G401.6 (cell line): ENCODE data around the gene HELLS.
"Not testable (repeated sequence)": the region's sequence is repeated elsewhere in the genome, so short reads cannot be mapped to it uniquely, and the experiment has no call there.

Experiments used
- FAIRE-seq: peaks from 2 replicates; lab custom pipeline; 2012; peaks lifted over from hg19 to GRCh38; lab: Jason Lieb, UNC

Gene HELLS

DNA sequence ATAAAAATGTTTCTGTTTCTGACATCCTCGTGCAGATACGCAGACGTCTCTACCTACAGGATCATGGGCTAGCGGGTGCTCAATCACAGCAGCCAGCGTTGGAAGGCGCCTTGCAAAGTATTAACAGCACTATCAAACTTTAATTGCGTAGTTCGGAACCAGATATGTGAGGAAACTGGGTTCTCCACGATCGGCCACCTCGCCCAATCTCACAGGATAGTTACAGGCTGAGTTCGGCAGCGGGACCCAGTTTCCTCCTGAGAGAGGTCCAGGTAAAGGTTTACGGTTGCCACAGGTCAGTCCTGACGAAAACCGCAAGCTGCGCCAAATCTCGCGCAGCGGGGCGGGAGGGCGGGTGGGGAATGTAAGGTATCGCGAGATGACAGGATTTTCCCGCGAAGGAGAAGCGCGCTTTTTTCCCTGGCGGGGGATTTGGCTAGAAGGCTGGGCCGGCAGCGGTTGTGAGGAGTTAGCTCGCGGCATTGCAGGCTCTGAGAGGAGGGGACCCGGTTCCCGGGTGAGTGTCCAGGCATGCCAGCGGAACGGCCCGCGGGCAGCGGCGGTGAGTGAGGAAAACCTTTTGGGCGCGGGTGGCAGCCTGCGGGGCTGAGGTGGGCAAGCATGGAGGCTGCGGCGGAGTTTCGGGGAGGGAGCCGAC is at the start of gene HELLS:
Gene HELLS, plus strand, starts transcription at position 398 of the 658 bp plus-strand sequence. Its CDS starts 134 bp downstream, at position 532.
- FAIRE-seq: no peak

GRCh38 chr10:94496010-94496409 is 49.6 kb upstream of the HELLS start:
- FAIRE-seq: no peak

DNA sequence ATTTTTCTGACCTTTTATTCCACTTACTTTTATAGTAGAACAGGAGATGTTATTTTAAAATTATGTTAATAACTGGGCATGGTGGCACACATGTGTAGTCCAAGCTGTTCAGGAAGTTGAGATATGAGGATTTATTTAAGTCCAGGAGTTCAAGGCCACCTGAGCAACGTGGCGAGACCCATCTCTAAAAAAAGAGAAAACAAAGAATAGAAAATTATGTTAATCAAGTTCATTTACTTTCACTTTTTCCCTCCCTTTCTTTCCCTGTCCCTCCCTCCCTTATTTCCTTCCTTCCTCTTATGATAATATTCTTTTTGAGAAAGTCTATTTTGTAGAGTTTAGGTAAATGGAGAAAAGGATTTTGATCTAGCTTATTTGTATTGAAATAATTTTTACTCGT is 48.9 kb upstream of the HELLS start:
- no peak for FAIRE-seq

DNA sequence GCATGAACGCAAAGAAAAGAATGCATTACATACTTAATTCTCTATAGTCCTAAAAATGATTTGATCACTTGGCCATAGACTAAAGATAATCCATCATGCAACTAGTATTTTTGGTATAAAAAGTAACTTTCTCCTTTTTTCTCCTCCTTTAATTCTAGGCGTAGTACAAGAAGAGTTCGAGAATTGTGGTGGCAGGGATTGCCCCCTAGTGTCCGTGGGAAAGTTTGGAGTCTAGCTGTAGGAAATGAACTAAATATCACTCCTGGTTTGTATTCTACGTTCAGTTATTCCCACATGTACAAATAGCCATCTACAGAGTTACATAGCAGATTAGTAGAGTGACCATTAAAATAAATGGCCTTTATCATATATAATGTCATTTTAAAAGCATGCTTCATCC is 45.5 kb upstream of the HELLS start:
- no peak for FAIRE-seq

GRCh38 chr10:94521276-94522250 is 24.0 kb upstream of the HELLS start:
- peak; percentile 23 for FAIRE-seq

DNA sequence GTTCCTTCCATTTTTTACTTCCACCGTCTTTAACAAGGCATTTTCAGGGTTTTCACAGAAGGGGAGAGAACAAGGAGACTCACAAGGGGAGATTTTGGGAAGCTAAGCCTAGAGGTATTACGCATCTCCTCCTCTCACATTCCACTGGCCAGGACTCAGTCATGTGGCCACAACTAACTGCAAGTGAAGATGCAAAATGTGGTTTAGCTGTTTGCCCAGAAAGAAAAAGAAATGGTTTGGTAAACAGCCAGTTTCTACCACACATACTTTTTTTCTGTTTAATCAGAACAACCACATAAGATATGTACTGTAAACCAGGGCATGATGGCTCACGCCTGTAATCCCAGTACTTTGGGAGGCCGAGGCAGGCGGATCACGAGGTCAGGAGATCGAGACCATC is 21.4 kb upstream of the HELLS start:
- FAIRE-seq: no peak

DNA sequence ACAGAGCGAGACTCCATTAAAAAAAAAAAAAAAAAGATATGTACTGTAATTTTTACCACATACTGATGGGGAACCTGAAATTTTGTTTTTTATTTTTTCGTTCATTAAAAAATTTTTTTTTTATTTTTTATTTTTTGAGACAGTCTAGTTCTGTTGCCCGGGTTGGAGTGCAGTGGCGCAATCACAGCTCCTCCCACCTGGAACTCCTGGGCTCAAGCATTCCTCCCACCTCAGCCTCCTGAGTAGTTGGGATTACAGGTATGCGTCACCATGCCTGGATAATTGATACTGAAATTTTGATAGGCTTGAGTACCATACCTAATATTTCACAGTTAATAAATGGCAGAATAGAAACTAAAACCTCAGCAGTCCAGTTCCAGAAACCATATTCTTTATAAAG is 20.9 kb upstream of the HELLS start:
- FAIRE-seq: no peak

DNA sequence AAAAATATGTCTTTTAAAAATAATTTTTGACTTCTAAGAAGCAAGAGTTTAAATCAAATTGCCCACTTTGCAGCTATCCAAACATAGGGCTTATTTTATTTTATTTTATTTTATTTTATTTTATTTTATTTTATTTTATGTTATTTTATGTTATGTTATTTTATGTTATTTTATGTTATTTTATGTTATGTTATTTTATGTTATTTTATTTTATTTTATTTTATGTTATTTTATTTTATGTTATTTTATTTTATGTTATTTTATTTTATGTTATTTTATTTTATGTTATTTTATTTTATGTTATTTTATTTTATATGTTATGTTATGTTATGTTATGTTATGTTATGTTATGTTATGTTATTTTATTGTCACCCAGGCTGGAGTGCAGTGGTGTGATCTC is 14.0 kb upstream of the HELLS start:
- FAIRE-seq: peak; percentile 99

GRCh38 chr10:94533027-94533426 is 12.6 kb upstream of the HELLS start:
- peak; percentile 49 for FAIRE-seq

DNA sequence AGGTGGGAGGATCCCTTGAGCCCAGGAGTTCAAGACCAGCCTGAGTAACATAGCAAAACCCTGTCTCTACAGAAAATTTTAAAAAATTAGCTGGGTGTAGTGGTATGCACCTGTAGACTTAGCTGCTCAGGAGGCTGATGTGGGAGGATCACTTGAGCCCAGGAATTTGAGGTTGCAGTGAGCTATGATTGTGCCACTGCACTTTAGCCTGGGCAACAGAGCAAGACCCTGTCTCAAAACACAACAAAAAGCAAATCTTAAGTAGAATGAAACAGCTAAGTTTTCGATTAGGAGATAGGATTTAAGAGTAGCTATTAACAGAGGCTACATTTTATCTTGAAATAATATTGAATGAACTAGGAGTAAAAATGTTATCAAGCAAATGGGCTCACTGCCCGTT is 3.3 kb upstream of the HELLS start:
- not testable (repeated sequence) for FAIRE-seq

GRCh38 chr10:94546049-94546900 is 687 bp downstream of the HELLS start:
- no peak for FAIRE-seq

- FAIRE-seq: no peak
Observed at GRCh38 chr10:94546901-94547185, 1.3 kb downstream of the HELLS start.

GRCh38 chr10:94549221-94549620 is 3.6 kb downstream of the HELLS start:
- FAIRE-seq: no peak

GRCh38 chr10:94567714-94568307 is 22.2 kb downstream of the HELLS start:
- FAIRE-seq: not testable (repeated sequence)

GRCh38 chr10:94571081-94571480 is 25.5 kb downstream of the HELLS start:
- peak; percentile 34 for FAIRE-seq

GRCh38 chr10:94571528-94571927 is 25.9 kb downstream of the HELLS start:
- FAIRE-seq: peak; percentile 31

- FAIRE-seq: no peak
Observed at GRCh38 chr10:94578790-94579189, 33.2 kb downstream of the HELLS start.

DNA sequence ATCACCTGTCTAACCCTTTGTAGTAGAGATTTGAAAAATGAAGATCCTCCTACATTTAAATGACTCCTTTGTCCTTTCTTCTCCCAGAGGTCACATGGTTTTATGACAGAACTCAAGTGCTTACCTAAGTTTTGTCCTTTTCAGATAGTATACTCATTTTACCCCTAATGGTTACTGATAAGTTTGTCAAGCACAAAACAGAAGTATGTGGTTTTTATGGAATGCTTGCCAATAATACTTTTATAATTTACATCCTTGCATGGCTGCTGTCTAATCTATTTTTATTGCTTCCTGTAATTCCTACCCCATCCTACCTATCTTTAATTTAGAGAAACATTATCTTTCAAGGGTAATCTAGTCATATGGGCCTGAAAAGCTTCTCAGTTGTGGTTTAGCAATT is 37.5 kb downstream of the HELLS start:
- no peak for FAIRE-seq

DNA sequence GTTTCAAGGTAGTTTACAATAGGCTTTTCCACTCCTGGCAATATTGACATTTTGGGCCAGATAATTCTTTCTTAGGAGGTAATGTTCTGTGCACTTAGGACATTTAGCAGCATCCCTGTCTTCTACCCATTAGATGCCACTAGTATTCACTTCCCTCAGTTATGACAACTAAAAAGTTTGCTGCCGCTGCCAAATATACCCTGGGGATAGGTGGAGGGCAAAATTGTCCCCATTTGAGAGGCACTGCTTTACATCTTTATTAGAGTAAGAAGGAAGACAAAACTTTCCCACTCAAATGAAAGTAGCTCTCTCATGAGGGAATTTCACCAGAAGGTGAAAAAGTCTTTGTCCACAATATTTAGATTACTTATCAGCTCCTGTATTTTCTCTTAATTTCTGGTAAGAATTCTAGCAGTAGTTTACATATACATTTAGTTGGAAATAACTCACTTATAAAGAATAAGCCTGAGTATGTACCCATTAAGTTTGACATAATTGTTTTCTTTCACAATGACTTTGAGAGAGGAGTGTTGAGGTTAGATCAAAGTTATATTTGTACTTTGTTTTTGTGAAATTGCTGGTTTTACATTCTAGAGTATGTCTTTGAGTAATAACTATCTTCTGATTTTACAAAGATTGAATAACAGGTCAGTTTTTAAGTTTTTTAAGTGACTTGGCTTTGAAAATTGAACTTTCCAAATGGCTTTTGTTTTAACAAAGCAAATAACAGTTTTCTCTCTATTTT is 46.0 kb downstream of the HELLS start:
- FAIRE-seq: peak; percentile 78

DNA sequence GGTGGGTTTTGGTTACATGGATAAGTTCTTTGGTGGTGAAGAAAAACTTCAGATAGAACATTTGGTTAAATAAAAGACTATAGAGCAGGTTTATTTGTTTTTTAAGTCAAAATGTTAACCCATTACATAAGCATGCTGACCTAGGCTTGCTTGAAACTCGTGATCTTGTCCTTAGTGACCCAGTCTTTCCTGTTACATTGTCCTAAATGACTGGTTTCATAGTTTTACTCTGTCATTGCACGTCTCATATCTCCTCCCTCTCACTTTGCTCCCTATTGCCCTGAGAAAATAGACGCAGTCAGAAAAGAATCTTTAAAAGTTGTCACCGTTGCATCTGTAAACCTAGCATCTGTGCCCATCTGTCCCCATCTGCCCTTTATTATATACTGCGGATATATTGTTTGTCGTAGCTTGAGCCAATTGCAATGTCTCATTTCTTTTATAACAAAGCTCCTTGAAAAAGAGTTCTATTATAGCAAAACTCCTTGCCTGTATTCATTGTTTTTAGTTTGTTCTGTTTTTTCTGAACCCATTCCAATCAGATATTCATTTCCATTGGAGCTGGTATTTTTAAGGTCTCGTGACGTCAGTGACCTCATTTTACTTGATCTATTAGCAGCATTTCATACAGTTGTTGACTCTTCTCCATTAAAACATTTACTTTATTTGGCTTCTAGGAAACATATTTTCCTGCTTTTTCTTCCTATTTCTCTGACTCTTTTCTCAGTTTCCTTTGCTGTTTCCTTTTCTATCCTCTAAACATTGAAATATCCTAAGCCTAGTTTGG is 57.3 kb downstream of the HELLS start:
- FAIRE-seq: no peak

DNA sequence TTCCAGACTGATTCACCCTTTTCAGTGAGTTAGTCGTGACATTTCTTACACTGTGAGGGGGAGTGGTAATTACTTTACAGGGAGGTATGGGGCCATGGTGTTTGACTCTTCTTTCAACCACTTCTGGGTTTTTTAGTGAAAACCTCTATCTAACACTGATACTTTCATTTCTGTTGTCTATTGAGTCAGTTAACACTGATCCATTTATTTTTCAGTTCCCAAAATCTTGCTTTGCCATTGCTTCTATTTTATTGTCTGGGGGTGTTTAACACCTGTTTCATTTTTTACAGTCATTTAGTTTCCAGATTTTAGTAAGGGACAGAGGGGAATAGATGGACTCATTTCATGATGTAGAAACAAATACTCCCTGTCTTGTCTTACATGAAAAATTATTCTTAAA is 61.5 kb downstream of the HELLS start:
- no peak for FAIRE-seq
